Measurements from ENCODE around the gene LRRC59. TPM values are rescaled to one million over a fixed set of nuclear protein-coding genes. Genes with fewer than 3 reads are reported as not detected.
A peak's percentile ranks its signal among the peaks of the same experiment; 100 is the strongest.

Gene LRRC59
- total and polyA plus RNA-seq, 2 of the 4 experiments (the other 2 are of a cell fraction): 139 to 233 TPM

DNA sequence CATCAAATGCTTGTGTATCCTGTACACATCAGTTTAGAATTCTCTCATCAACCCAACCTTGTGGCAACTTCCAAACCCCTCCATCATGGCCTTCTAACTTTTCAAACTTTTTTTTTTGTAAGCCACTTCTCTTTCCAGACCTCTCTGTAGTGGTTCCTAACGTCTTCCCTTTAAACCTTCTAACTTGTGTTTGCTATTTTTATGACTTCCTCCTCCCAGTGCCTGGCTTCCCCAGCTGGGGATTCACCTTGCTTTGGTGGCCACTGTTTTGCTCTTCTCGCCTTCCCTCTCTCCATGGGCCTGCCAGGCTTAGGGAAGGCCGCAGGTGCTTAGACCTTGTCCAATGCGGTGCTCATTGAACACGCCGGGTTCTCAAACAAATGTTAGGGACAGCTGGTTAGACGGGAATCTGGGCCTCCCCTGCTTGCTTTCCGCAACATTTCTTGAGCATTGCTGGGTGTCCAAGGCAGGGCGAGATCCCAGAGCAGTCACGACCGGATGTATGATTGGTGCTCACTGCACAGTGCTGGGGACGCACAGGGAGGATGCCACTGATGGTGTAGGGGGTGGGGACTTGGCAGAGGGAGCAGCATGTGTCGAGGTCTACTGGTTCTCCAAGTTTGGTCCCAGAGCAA lies 52.5 kb downstream of the LRRC59 start:
- ChIA-PET POLR2A (ENCODE audit: unreplicated experiment) (interaction anchor here (0.7 to 1.0 kb wide), 2 partner anchors 11 to 145 kb away, joined by 3 to 5 read pairs; no protein-coding TSS in a partner anchor), CTCF (no interaction called here)
- WGBS, 2 experiments (ENCODE audit: extremely low coverage in 2 of 2, insufficient read length in 1 of 2): 77% methylated on average over 6 of the region's 13 CpGs; no CpG with 5 or more reads in 1 of the 2 experiments
- Histone ChIP-seq H3K27ac (ENCODE audit: insufficient read depth, low read length) (no peak overlapping the region), H3K4ac (ENCODE audit: low read depth, low read length) (no peak overlapping the region), H3K27me3 (ENCODE audit: control insufficient read depth, insufficient read depth, low read length) (0 out of 2 replicates have a peak, but pooled peaks cover 2% of the 10 kb centered on the region), H3K4me1 (ENCODE audit: control insufficient read depth, insufficient read depth, low read length) (peaks cover 19% of the 10 kb centered on the region), H3K4me2 (ENCODE audit: low read depth, low read length) (no peak overlapping the region), H3K79me1 (ENCODE audit: low read depth in 1 of 2, low read length in 2 of 2) (peaks cover 33 to 41% of the 10 kb centered on the region in 2 experiments), H3K18ac (ENCODE audit: low read depth, low read length) (no peak overlapping the region), H3K9me1 (ENCODE audit: insufficient read depth, low read length) (peaks cover 28% of the 10 kb centered on the region), H2AFZ (replicated peaks; ENCODE audit: low read length, poor library complexity) (peak overlapping the region; percentile 99), H4K91ac (ENCODE audit: insufficient read depth, low read depth, low read length) (no peak overlapping the region), H4K20me1 (ENCODE audit: insufficient read depth, low read length) (peaks cover 25% of the 10 kb centered on the region), H3K14ac (replicated peaks; ENCODE audit: low read depth, low read length) (no peak overlapping the region), H3K56ac (ENCODE audit: extremely low read depth, insufficient read depth, low read length) (no peak overlapping the region), H2BK15ac (ENCODE audit: low read depth, low read length) (no peak overlapping the region), H3K36me3 (ENCODE audit: control insufficient read depth, insufficient read depth, low read length) (no peaks in the 10 kb centered on the region), H2AK5ac (ENCODE audit: low read depth, low read length) (peak overlapping the region; percentile 59), H3K4me3 (ENCODE audit: insufficient read depth, low read depth, low read length) (no peak overlapping the region), H3K9me3 (ENCODE audit: control insufficient read depth, insufficient read depth, low read length) (no peaks in the 10 kb centered on the region), H2AK9ac (replicated peaks; ENCODE audit: low read depth, low read length, poor library complexity) (peak overlapping the region; percentile 52), H3K23ac (ENCODE audit: low read depth, low read length) (no peak overlapping the region), H4K8ac (ENCODE audit: low read depth in 2 of 2, low read length in 2 of 2) (no peak overlapping the region; a peak in 1 of 4 replicates), H4K5ac (ENCODE audit: low read depth, low read length) (no peak overlapping the region), H2BK5ac (ENCODE audit: low read depth, low read length, poor library complexity, severe bottlenecking) (no peak overlapping the region), H2BK120ac (ENCODE audit: low read depth, low read length) (no peak overlapping the region), H2BK20ac (ENCODE audit: low read depth, low read length) (no peak overlapping the region), H3K9ac (ENCODE audit: low read depth, low read length) (no peak overlapping the region)
- no TSS peak for BruUV-seq (replicated peaks)
- dilution Hi-C loops (cut with HindIII; ENCODE audit: low sequenced_read_pairs, unreplicated experiment) (no loop called here), in situ Hi-C loops (cut with MboI; ENCODE audit: low sequenced_read_pairs) (no loop called here), intact Hi-C loops (cut with micrococcal nuclease) (no loop called here)
- DNase-seq: no peak
- no peak for ATAC-seq (ENCODE audit: low read depth)
- TF ChIP-seq CEBPB (IDR thresholded peaks at IDR 0.05; ENCODE audit: low read depth, low read length): no peak
- TF ChIP-seq FOS (IDR thresholded peaks at IDR 0.05; ENCODE audit: low read depth, low read length): no peak
- no peak for TF ChIP-seq RFX5 (IDR thresholded peaks at IDR 0.05; ENCODE audit: low read depth, low read length)
- no peak for TF ChIP-seq RCOR1 (IDR thresholded peaks at IDR 0.05; ENCODE audit: insufficient replicate concordance, low read length)
- TF ChIP-seq MAZ (IDR thresholded peaks at IDR 0.05; ENCODE audit: borderline replicate concordance, low read depth, low read length): no peak
- TF ChIP-seq, protein P1, sequence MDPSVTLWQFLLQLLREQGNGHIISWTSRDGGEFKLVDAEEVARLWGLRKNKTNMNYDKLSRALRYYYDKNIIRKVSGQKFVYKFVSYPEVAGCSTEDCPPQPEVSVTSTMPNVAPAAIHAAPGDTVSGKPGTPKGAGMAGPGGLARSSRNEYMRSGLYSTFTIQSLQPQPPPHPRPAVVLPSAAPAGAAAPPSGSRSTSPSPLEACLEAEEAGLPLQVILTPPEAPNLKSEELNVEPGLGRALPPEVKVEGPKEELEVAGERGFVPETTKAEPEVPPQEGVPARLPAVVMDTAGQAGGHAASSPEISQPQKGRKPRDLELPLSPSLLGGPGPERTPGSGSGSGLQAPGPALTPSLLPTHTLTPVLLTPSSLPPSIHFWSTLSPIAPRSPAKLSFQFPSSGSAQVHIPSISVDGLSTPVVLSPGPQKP (IDR thresholded peaks at IDR 0.05; ENCODE audit: borderline replicate concordance, low read depth, low read length): no peak
- TF ChIP-seq, protein P2, sequence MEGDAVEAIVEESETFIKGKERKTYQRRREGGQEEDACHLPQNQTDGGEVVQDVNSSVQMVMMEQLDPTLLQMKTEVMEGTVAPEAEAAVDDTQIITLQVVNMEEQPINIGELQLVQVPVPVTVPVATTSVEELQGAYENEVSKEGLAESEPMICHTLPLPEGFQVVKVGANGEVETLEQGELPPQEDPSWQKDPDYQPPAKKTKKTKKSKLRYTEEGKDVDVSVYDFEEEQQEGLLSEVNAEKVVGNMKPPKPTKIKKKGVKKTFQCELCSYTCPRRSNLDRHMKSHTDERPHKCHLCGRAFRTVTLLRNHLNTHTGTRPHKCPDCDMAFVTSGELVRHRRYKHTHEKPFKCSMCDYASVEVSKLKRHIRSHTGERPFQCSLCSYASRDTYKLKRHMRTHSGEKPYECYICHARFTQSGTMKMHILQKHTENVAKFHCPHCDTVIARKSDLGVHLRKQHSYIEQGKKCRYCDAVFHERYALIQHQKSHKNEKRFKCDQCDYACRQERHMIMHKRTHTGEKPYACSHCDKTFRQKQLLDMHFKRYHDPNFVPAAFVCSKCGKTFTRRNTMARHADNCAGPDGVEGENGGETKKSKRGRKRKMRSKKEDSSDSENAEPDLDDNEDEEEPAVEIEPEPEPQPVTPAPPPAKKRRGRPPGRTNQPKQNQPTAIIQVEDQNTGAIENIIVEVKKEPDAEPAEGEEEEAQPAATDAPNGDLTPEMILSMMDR (conservative IDR thresholded peaks at IDR 0.05; ENCODE audit: low read depth, low read length): no peak
- no peak for TF ChIP-seq MAFK (IDR thresholded peaks at IDR 0.05; ENCODE audit: low read depth, low read length)
- TF ChIP-seq NFE2L2 (IDR thresholded peaks at IDR 0.05; ENCODE audit: low read depth, low read length): no peak
- no peak for TF ChIP-seq BHLHE40 (IDR thresholded peaks at IDR 0.05; ENCODE audit: low read depth, low read length)
- no peak for TF ChIP-seq SMC3 (IDR thresholded peaks at IDR 0.05; ENCODE audit: low read depth, low read length)
- TF ChIP-seq MXI1 (IDR thresholded peaks at IDR 0.05; ENCODE audit: borderline replicate concordance, low read depth, low read length): no peak
- TF ChIP-seq, protein P3, sequence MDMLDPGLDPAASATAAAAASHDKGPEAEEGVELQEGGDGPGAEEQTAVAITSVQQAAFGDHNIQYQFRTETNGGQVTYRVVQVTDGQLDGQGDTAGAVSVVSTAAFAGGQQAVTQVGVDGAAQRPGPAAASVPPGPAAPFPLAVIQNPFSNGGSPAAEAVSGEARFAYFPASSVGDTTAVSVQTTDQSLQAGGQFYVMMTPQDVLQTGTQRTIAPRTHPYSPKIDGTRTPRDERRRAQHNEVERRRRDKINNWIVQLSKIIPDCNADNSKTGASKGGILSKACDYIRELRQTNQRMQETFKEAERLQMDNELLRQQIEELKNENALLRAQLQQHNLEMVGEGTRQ (IDR thresholded peaks at IDR 0.05; ENCODE audit: low read depth, low read length): no peak
- TF ChIP-seq CHD1 (IDR thresholded peaks at IDR 0.05; ENCODE audit: low read depth, low read length): no peak
